GM18907 (cell line): Measurements from ENCODE around the gene CDC73.

Experiments used
- ATAC-seq: cut with Tn5 transposase; IDR thresholded peaks from one replicate; pipeline ENCODE4 v1.9.1; 2021; ENCODE audit warnings: mild to moderate bottlenecking, moderate library complexity; ENCODE audit not compliant: unreplicated experiment

CDC73 gene

GRCh38 chr1:193121616-193122593, at the start of gene CDC73:
Gene CDC73, plus strand, starts transcription at chr1:193122031. Its CDS starts 170 bp downstream, at chr1:193122201.
- peak; percentile 97 for ATAC-seq

GRCh38 chr1:193077991-193078390, 43.8 kb upstream of the CDC73 start:
- no peak for ATAC-seq

- ATAC-seq: no peak
Measured at GRCh38 chr1:193079187-193079586, 42.6 kb upstream of the CDC73 start.

- ATAC-seq: peak; percentile 92
Measured at GRCh38 chr1:193083365-193084088, 38.3 kb upstream of the CDC73 start.

DNA sequence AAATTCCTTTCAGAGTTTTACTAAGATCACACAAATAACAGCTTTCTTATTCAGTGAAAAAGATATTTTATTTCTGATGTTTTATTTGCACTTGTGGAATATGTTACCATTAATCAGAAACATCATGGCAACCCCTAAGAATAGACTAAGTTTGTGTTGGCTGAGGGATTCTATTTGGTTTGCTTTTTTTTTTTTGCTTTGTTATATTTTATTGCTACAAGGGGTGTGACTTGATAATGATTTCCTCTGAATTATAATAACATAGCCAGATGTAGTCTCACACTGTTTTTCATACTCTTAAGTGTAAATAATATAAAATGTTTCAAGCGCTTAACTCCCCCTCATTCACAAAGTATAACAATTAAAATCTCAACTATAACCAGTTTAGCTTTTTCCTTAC, 36.6 kb upstream of the CDC73 start:
- no peak for ATAC-seq

DNA sequence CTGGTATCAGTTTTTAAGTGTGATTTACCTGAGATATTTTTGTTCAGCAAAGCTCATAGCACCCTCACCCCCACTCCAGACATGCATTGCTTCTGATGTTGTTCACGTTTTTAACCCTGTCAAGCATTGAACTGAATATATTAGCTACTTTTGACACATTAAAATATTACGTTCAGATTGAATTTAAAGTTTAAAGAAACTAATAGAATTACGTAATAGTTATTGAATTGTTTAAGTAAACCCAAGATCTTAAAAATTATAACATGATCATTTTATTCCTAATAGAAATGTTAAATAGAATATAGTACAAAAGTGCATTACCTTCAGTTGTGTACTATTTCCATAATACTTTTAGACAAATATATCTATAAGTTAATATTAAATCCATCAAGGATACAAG, 35.5 kb upstream of the CDC73 start:
- no peak for ATAC-seq

- ATAC-seq: no peak
Measured at GRCh38 chr1:193087893-193088292, 33.9 kb upstream of the CDC73 start.

- ATAC-seq: no peak
Measured at GRCh38 chr1:193090865-193091264, 31.0 kb upstream of the CDC73 start.

- no peak for ATAC-seq
Measured at GRCh38 chr1:193094112-193094511, 27.7 kb upstream of the CDC73 start.

GRCh38 chr1:193102662-193103061, 19.2 kb upstream of the CDC73 start:
- no peak for ATAC-seq

- no peak for ATAC-seq
Measured at GRCh38 chr1:193103759-193104501, 17.9 kb upstream of the CDC73 start.

DNA sequence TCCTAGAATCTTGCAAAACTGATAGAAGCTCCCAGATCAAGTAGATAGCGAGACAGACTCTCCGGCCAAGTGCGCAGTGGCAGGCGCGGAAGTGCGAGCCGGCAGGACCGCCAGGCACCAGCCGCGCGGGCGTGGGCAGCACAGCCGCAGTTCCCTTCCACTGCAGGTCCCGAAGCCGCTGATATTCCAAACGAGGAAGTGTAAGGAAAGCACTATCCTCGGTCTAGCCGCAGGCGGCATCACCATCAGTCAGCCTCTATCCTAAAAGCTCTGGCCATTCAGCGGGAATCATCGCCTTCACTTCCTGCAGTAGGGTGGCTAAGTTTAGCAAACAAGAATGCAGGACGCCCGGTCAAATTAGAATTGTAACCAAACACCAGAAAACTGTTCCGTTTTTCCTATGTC, 17.3 kb upstream of the CDC73 start:
- ATAC-seq: peak; percentile 45

DNA sequence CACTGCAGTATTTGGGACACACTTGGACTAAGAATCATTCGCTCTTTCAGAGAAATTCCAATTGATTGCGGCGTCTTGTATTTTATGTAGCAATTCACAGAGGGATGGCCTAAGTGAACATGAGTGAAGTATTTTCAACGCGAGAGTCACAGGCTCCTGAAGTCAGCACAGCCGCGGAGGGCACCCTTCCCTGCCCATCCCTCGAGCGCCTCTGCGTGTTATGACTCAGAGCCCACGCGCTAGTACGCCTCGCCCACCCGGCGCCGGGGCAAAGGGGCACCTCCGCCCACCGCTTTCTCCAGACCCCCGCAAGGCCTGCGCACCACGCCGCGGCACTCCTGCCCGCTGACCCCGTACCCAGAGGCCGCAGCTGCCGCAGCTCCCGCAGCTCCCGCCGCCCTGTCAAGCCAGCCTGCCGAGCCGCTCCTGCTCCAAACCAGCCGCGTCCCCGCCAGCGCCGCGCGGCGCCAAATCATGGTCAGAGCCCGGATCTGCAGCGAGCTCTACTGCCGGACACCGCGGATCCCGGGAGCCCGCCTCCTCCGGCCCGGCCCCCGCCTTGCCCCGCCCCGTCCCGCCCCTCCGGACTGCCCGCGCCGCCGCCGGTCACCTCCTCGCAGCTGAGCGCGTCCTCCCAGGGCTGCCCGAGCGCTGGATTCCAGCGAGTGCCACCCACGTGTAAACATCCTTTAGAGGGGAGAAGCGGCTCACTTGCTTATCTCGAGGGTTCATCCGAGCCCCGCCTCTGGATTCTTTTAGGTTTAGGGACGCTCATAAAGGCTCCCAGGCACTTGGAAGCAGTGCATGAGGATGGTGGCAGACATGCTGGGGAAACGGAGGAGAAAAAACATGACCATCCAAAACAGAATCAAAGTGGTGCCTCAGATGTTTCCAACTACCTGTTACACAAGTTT, 16.7 kb upstream of the CDC73 start, which contains the start of gene GLRX2:
GLRX2 (minus strand) TSS at position 508 of the 914 bp plus-strand sequence; CDS start at position 476, 32 bp downstream.
- peak; percentile 94 for ATAC-seq

DNA sequence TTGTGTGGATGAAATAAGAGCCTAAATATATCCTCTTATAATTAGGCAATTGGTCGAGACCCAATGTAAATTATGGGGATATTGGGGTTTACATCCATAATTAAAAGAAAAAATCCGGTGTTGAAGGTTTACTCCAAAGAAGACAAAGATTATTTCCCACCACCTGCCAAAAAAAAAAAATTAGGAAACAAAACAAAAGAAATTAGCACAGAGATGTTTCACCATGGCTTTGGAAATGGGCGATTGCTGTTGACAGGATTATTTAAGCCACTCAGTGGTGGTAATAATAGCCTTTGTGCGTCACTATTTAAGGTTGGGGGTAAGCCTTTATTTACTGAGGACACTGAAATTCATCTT, 16.0 kb upstream of the CDC73 start:
- no peak for ATAC-seq

DNA sequence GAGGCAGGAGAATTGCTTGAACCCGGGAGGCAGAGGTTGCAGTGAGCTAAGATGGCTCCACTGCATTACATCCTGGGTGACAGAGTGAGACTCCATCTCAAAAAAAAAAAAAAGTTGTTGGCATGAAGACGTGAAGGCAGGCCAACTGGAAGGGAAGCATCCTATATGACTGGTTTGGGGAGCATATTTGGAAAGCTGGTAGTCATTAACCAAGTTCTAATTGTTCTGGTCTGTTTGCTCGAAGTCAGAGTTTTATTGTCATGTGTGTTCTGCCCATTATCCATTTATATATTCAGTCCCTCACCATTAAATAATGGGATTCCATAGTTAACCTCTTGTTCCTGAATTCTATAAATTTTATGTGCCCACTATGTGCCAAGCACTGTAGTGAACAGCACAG, 13.4 kb upstream of the CDC73 start:
- ATAC-seq: no peak

- ATAC-seq: no peak
Measured at GRCh38 chr1:193109619-193110018, 12.2 kb upstream of the CDC73 start.

GRCh38 chr1:193110246-193110645, 11.6 kb upstream of the CDC73 start:
- ATAC-seq: no peak

- ATAC-seq: no peak
Measured at GRCh38 chr1:193110864-193111263, 11.0 kb upstream of the CDC73 start.

GRCh38 chr1:193111641-193112090, 10.2 kb upstream of the CDC73 start:
- ATAC-seq: no peak
